Measurements from ENCODE around the gene KATNAL1. TPM values are rescaled to one million over a fixed set of nuclear protein-coding genes. Genes with fewer than 3 reads are reported as not detected.

KATNAL1 gene
- total and polyA plus RNA-seq, 2 of the 4 experiments (the other 2 are of a cell fraction) = 6.9 to 16.8 TPM

- POLR2A ChIA-PET (ENCODE audit: unreplicated experiment) = no interaction called here
- no peak overlapping the region for H2BK120ac ChIP-seq (ENCODE audit: low read depth, low read length)
- H2BK15ac ChIP-seq (ENCODE audit: low read depth, low read length) = no peak overlapping the region
- intact Hi-C loops (cut with micrococcal nuclease) = no loop called here
- no peaks in the 10 kb centered on the region for H3K27me3 ChIP-seq (ENCODE audit: control insufficient read depth, insufficient read depth, low read length)
- H4K5ac ChIP-seq (ENCODE audit: low read depth, low read length) = no peak overlapping the region
- H3K18ac ChIP-seq (ENCODE audit: low read depth, low read length) = no peak overlapping the region
- no peak overlapping the region for H3K9ac ChIP-seq (ENCODE audit: low read depth, low read length)
- BruUV-seq (replicated peaks) = no TSS peak
- in situ Hi-C loops (cut with MboI; ENCODE audit: low sequenced_read_pairs) = no loop called here
- H3K36me3 ChIP-seq (ENCODE audit: control insufficient read depth, insufficient read depth, low read length) = peaks cover 10% of the 10 kb centered on the region
- no peak overlapping the region for H3K27ac ChIP-seq (ENCODE audit: insufficient read depth, low read length)
- no peak overlapping the region for H3K56ac ChIP-seq (ENCODE audit: extremely low read depth, insufficient read depth, low read length)
- peaks cover 15 to 20% of the 10 kb centered on the region in 2 experiments; a peak in 3 of 4 replicates for H3K79me1 ChIP-seq (ENCODE audit: low read depth in 1 of 2, low read length in 2 of 2)
- H3K14ac ChIP-seq (replicated peaks; ENCODE audit: low read depth, low read length) = no peak overlapping the region
- H2AK9ac ChIP-seq (replicated peaks; ENCODE audit: low read depth, low read length, poor library complexity) = no peak overlapping the region
- TF ChIP-seq RFX5 (IDR thresholded peaks at IDR 0.05; ENCODE audit: low read depth, low read length) (no peak), RCOR1 (IDR thresholded peaks at IDR 0.05; ENCODE audit: insufficient replicate concordance, low read length) (no peak), CEBPB (IDR thresholded peaks at IDR 0.05; ENCODE audit: low read depth, low read length) (no peak), FOS (IDR thresholded peaks at IDR 0.05; ENCODE audit: low read depth, low read length) (no peak), MXI1 (IDR thresholded peaks at IDR 0.05; ENCODE audit: borderline replicate concordance, low read depth, low read length) (no peak), MAFK (IDR thresholded peaks at IDR 0.05; ENCODE audit: low read depth, low read length) (no peak), ELK1 (IDR thresholded peaks at IDR 0.05; ENCODE audit: borderline replicate concordance, low read depth, low read length) (no peak), NFE2L2 (IDR thresholded peaks at IDR 0.05; ENCODE audit: low read depth, low read length) (no peak), SMC3 (IDR thresholded peaks at IDR 0.05; ENCODE audit: low read depth, low read length) (no peak), MAZ (IDR thresholded peaks at IDR 0.05; ENCODE audit: borderline replicate concordance, low read depth, low read length) (no peak), USF2 (IDR thresholded peaks at IDR 0.05; ENCODE audit: low read depth, low read length) (no peak), POLR2A (IDR thresholded peaks at IDR 0.05; ENCODE audit: low read depth, low read length) (no peak), RAD21 (IDR thresholded peaks at IDR 0.05; ENCODE audit: low read length) (no peak), BHLHE40 (IDR thresholded peaks at IDR 0.05; ENCODE audit: low read depth, low read length) (no peak)
- TF ChIP-seq, protein P1, sequence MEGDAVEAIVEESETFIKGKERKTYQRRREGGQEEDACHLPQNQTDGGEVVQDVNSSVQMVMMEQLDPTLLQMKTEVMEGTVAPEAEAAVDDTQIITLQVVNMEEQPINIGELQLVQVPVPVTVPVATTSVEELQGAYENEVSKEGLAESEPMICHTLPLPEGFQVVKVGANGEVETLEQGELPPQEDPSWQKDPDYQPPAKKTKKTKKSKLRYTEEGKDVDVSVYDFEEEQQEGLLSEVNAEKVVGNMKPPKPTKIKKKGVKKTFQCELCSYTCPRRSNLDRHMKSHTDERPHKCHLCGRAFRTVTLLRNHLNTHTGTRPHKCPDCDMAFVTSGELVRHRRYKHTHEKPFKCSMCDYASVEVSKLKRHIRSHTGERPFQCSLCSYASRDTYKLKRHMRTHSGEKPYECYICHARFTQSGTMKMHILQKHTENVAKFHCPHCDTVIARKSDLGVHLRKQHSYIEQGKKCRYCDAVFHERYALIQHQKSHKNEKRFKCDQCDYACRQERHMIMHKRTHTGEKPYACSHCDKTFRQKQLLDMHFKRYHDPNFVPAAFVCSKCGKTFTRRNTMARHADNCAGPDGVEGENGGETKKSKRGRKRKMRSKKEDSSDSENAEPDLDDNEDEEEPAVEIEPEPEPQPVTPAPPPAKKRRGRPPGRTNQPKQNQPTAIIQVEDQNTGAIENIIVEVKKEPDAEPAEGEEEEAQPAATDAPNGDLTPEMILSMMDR (conservative IDR thresholded peaks at IDR 0.05; ENCODE audit: low read depth, low read length) = no peak
- no peak overlapping the region for H3K4ac ChIP-seq (ENCODE audit: low read depth, low read length)
- H3K4me2 ChIP-seq (ENCODE audit: low read depth, low read length) = no peak overlapping the region
- H2AK5ac ChIP-seq (ENCODE audit: low read depth, low read length) = no peak overlapping the region
- CTCF ChIA-PET = no interaction called here
- no peak overlapping the region for H4K8ac ChIP-seq (ENCODE audit: low read depth in 2 of 2, low read length in 2 of 2)
- no peak for ATAC-seq (ENCODE audit: low read depth)
- no peaks in the 10 kb centered on the region for H3K4me1 ChIP-seq (ENCODE audit: control insufficient read depth, insufficient read depth, low read length)
- no peak overlapping the region for H2BK5ac ChIP-seq (ENCODE audit: low read depth, low read length, poor library complexity, severe bottlenecking)
- no peak for DNase-seq
- H4K20me1 ChIP-seq (ENCODE audit: insufficient read depth, low read length) = no peaks in the 10 kb centered on the region
- peaks cover 3% of the 10 kb centered on the region; the same call in 1 of the 2 replicates for H3K9me1 ChIP-seq (ENCODE audit: insufficient read depth, low read length)
- H2BK20ac ChIP-seq (ENCODE audit: low read depth, low read length) = no peak overlapping the region
- no peak overlapping the region for H3K23ac ChIP-seq (ENCODE audit: low read depth, low read length)
- H2AFZ ChIP-seq (replicated peaks; ENCODE audit: low read length, poor library complexity) = no peak overlapping the region
- no peaks in the 10 kb centered on the region for H3K9me3 ChIP-seq (ENCODE audit: control insufficient read depth, insufficient read depth, low read length)
- H4K91ac ChIP-seq (ENCODE audit: insufficient read depth, low read depth, low read length) = no peak overlapping the region
- no CpG with 5 or more reads among the region's 3 CpGs for WGBS, 2 experiments (ENCODE audit: extremely low coverage in 2 of 2, insufficient read length in 1 of 2)
- no peak overlapping the region for H3K4me3 ChIP-seq (ENCODE audit: insufficient read depth, low read depth, low read length)
- dilution Hi-C loops (cut with HindIII; ENCODE audit: low sequenced_read_pairs, unreplicated experiment) = no loop called here
Observed at GRCh38 chr13:30211745-30212144, 95.6 kb downstream of the KATNAL1 start.

All from IMR-90 (cell line).